ENCODE results near the gene CES4A. TPM values are rescaled to one million over a fixed set of nuclear protein-coding genes. Genes with fewer than 3 reads are reported as not detected.

The CES4A gene
- total RNA-seq, 1 experiment from 2014 or later = 5.1 TPM

DNA sequence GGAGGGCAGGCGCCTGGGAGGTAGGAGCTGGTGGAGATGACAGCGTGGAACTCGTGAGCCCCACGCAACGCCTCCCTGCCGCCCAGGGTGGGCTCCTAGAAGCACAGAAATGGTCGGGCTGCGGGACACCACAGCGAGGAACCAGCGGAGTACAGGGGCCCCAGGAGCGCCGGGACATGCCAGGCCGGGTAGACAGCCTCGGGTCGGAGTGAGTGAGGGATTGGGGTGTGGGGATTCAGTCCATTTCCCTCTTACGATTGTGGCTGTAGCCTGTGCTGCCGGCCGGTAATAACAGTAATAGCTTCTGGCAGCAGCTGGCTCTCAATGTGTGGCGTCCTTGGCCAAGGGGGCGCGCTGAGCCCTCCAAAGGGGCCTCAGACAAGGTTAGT is 39.6 kb upstream of the CES4A start:
- peaks cover 3% of the 10 kb centered on the region for H3K36me3 Mint-ChIP-seq (ENCODE audit: insufficient read depth, unreplicated experiment)
- TF ChIP-seq CTCF (IDR thresholded peaks at IDR 0.05; ENCODE audit: unreplicated experiment) = no peak
- intact Hi-C loops (cut with micrococcal nuclease) = no loop called here
- BruUV-seq (replicated peaks) = no TSS peak
- CTCF ChIA-PET = interaction anchor here (0.7 to 1.3 kb wide), 3 partner anchors 15 to 159 kb away, joined by 3 read pairs; partner anchors contain the start of gene CIAO2B
- H3K27ac Mint-ChIP-seq (ENCODE audit: low read depth, unreplicated experiment) = no peak overlapping the region
- peaks cover 24% of the 10 kb centered on the region for H3K4me1 Mint-ChIP-seq (ENCODE audit: insufficient read depth, unreplicated experiment)
- H3K4me3 Mint-ChIP-seq (ENCODE audit: unreplicated experiment) = peak overlapping the region; percentile 68
- H3K9me3 Mint-ChIP-seq (ENCODE audit: unreplicated experiment) = no peaks in the 10 kb centered on the region
- POLR2A ChIA-PET = no interaction called here
- no peaks in the 10 kb centered on the region for H3K27me3 Mint-ChIP-seq (ENCODE audit: insufficient read depth, unreplicated experiment)
- no peak for DNase-seq (ENCODE audit: unreplicated experiment)

DNA sequence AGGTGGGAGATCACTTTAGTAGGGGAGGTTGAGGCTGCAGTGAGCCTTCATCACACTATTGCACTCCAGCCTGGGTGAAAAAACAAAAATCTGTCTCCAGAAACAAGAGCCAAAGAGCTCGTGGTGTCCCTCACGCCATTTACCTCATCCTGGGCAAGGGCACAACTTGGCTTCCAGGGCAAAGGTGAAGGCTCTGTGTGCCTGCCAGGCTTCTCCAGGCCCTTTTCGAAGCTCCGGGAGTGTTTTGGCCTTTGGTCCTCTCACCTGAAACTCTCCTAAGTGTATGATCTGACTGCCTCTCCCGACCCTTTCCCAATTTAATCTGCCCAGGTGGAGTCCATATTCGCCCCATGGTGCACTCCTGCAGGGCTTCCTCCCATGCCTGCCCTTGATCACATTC is 38.9 kb upstream of the CES4A start:
- Mint-ChIP-seq H3K27me3 (ENCODE audit: insufficient read depth, unreplicated experiment) (no peaks in the 10 kb centered on the region), H3K27ac (ENCODE audit: low read depth, unreplicated experiment) (no peak overlapping the region), H3K4me3 (ENCODE audit: unreplicated experiment) (no peak overlapping the region), H3K36me3 (ENCODE audit: insufficient read depth, unreplicated experiment) (no peaks in the 10 kb centered on the region), H3K9me3 (ENCODE audit: unreplicated experiment) (no peaks in the 10 kb centered on the region), H3K4me1 (ENCODE audit: insufficient read depth, unreplicated experiment) (peaks cover 28% of the 10 kb centered on the region)
- DNase-seq (ENCODE audit: unreplicated experiment) = no peak
- no TSS peak for BruUV-seq (replicated peaks)
- TF ChIP-seq CTCF (IDR thresholded peaks at IDR 0.05; ENCODE audit: unreplicated experiment) = no peak
- intact Hi-C loops (cut with micrococcal nuclease) = no loop called here
- ChIA-PET POLR2A (no interaction called here), CTCF (interaction anchor here (0.6 to 1.3 kb wide), 5 partner anchors 16 to 248 kb away, joined by 3 read pairs; partner anchors contain the start of gene CIAO2B)

DNA sequence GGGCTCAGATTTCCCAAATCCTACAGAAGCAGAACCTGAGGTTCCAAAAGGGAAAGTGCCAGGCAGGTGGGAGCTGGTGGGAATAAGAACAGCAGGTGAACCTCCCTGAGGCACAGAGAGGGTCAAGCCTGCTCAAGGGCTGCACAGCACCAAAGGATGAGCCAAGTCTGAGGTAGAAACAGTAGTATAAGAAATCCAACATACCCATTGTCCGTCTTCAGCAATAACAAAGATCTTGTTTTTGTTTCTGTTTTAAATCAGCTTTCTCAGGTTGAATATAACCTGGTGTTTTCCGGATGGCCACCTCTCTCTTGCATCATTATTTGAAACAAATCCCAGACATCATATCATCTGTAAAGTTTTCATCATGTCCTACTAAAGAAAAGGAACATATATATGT is 38.0 kb upstream of the CES4A start:
- BruUV-seq (replicated peaks) = no TSS peak
- Mint-ChIP-seq H3K27ac (ENCODE audit: low read depth, unreplicated experiment) (no peak overlapping the region), H3K36me3 (ENCODE audit: insufficient read depth, unreplicated experiment) (no peaks in the 10 kb centered on the region), H3K27me3 (ENCODE audit: insufficient read depth, unreplicated experiment) (no peaks in the 10 kb centered on the region), H3K4me1 (ENCODE audit: insufficient read depth, unreplicated experiment) (peaks cover 28% of the 10 kb centered on the region), H3K4me3 (ENCODE audit: unreplicated experiment) (no peak overlapping the region), H3K9me3 (ENCODE audit: unreplicated experiment) (no peaks in the 10 kb centered on the region)
- ChIA-PET CTCF (interaction anchor here (0.6 to 1.3 kb wide), 5 partner anchors 55 to 247 kb away, joined by 3 to 4 read pairs (median 3); no protein-coding TSS in a partner anchor), POLR2A (no interaction called here)
- no peak for TF ChIP-seq CTCF (IDR thresholded peaks at IDR 0.05; ENCODE audit: unreplicated experiment)
- intact Hi-C loops (cut with micrococcal nuclease) = loop anchor here (10.0 kb wide), 1 partner anchor 64 kb away; no protein-coding TSS in a partner anchor
- no peak for DNase-seq (ENCODE audit: unreplicated experiment)

- CTCF ChIA-PET = interaction anchor here (0.6 to 3.5 kb wide), 5 partner anchors 10 to 218 kb away, joined by 3 to 37 read pairs (median 4); partner anchors contain the start of gene CES3
- POLR2A ChIA-PET = interaction anchor here (0.5 kb wide), 1 partner anchor 8 kb away, joined by 3 read pairs; no protein-coding TSS in a partner anchor
- Mint-ChIP-seq H3K27ac (ENCODE audit: low read depth, unreplicated experiment) (no peak overlapping the region), H3K36me3 (ENCODE audit: insufficient read depth, unreplicated experiment) (no peaks in the 10 kb centered on the region), H3K9me3 (ENCODE audit: unreplicated experiment) (no peaks in the 10 kb centered on the region), H3K4me3 (ENCODE audit: unreplicated experiment) (no peak overlapping the region), H3K27me3 (ENCODE audit: insufficient read depth, unreplicated experiment) (no peaks in the 10 kb centered on the region), H3K4me1 (ENCODE audit: insufficient read depth, unreplicated experiment) (peaks cover 28% of the 10 kb centered on the region)
- intact Hi-C loops (cut with micrococcal nuclease) = loop anchor here (10.0 kb wide), 1 partner anchor 64 kb away; no protein-coding TSS in a partner anchor
- no peak for DNase-seq (ENCODE audit: unreplicated experiment)
- BruUV-seq (replicated peaks) = no TSS peak
- no peak for TF ChIP-seq CTCF (IDR thresholded peaks at IDR 0.05; ENCODE audit: unreplicated experiment)
Measured at GRCh38 chr16:66950971-66951790, 37.2 kb upstream of the CES4A start.
